ENCODE measurements around the gene GAL3ST3.
"Not testable (repeated sequence)": the region's sequence is repeated elsewhere in the genome, so short reads cannot be mapped to it uniquely, and the experiment has no call there.

Gene GAL3ST3

GRCh38 chr11:66082946-66083698 lies 34.2 kb upstream of the GAL3ST3 start:
- no peak overlapping the region for H3K4me3 ChIP-seq (ENCODE audit: low read length)
- DNase-seq (ENCODE audit: low read depth) = peak; percentile 22
- TF ChIP-seq, protein P1, sequence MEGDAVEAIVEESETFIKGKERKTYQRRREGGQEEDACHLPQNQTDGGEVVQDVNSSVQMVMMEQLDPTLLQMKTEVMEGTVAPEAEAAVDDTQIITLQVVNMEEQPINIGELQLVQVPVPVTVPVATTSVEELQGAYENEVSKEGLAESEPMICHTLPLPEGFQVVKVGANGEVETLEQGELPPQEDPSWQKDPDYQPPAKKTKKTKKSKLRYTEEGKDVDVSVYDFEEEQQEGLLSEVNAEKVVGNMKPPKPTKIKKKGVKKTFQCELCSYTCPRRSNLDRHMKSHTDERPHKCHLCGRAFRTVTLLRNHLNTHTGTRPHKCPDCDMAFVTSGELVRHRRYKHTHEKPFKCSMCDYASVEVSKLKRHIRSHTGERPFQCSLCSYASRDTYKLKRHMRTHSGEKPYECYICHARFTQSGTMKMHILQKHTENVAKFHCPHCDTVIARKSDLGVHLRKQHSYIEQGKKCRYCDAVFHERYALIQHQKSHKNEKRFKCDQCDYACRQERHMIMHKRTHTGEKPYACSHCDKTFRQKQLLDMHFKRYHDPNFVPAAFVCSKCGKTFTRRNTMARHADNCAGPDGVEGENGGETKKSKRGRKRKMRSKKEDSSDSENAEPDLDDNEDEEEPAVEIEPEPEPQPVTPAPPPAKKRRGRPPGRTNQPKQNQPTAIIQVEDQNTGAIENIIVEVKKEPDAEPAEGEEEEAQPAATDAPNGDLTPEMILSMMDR (IDR thresholded peaks at IDR 0.05; ENCODE audit: insufficient read depth, low read depth, low read length, missing control alignments) = no peak

- H3K4me3 ChIP-seq (ENCODE audit: low read length) = peak overlapping the region; percentile 14
- TF ChIP-seq, protein P1 (IDR thresholded peaks at IDR 0.05; ENCODE audit: insufficient read depth, low read depth, low read length, missing control alignments) = no peak
- DNase-seq (ENCODE audit: low read depth) = peak; percentile 95
Measured at GRCh38 chr11:66081505-66081904, 32.5 kb upstream of the GAL3ST3 start.

DNA sequence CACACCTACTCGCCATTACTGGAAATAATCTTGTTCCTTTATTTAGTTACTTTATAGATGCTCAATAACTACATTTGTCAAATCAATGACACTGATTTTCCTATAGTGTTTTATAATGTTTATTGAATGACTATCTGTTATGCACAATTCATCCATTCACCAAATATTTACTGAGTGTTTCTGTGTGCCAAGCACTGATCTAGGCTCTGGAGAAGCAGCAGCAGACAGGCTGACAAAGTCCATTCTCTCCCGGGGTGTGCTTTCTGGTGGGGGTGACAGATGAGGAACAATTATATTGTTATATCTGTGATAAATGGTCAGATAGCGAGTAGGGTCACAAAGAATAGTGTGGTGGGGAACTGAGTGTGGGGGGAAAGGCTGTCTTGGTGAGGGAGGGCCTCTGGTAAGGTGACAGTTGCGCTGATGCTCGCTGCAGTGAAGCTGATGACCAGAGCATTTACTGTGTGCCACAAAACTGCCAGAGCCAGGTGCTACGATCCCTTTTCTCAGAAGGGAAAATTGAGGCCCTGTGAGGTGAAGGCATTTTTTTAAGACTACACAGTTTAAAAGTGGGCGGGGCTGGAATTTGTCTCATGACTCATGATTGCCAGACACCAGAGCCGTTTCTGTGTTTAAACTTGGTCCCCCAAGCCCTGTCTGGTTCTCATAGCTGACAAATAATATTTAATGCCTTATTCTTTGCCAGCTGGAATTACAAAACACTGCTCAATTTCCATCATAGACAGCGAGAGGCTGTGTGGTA lies 31.3 kb upstream of the GAL3ST3 start:
- H3K4me3 ChIP-seq (ENCODE audit: low read length) = no peak overlapping the region
- peak; percentile 85 for DNase-seq (ENCODE audit: low read depth)

DNA sequence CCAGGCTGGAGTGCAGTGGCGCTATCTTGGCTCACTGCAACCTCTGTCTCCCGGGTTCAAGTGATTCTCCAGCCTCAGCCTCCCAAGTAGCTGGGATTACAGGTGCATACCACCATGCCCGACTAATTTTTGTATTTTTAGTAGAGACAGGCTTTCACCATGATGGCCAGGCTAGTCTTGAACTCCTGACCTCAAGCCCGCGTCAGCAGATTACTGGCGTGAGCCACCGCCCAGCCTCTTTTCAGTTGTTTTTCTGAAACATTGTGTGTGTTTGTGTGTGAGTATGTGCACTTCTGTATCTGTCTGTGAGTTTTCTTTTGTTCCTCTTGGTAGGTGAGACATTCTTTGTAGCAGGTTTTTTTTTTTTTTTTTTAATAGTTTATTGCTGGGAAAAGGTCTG lies 30.0 kb upstream of the GAL3ST3 start:
- H3K4me3 ChIP-seq (ENCODE audit: low read length); DNase-seq (ENCODE audit: low read depth): not testable (repeated sequence)

More for the DNA sequence above, 31.3 kb upstream of the GAL3ST3 start:
- TF ChIP-seq, protein P1 (IDR thresholded peaks at IDR 0.05; ENCODE audit: insufficient read depth, low read depth, low read length, missing control alignments) = no peak

- TF ChIP-seq, protein P1 (IDR thresholded peaks at IDR 0.05; ENCODE audit: insufficient read depth, low read depth, low read length, missing control alignments) = no peak
- DNase-seq (ENCODE audit: low read depth) = no peak
- no peak overlapping the region for H3K4me3 ChIP-seq (ENCODE audit: low read length)
Measured at GRCh38 chr11:66077927-66078326, 29.0 kb upstream of the GAL3ST3 start.

DNA sequence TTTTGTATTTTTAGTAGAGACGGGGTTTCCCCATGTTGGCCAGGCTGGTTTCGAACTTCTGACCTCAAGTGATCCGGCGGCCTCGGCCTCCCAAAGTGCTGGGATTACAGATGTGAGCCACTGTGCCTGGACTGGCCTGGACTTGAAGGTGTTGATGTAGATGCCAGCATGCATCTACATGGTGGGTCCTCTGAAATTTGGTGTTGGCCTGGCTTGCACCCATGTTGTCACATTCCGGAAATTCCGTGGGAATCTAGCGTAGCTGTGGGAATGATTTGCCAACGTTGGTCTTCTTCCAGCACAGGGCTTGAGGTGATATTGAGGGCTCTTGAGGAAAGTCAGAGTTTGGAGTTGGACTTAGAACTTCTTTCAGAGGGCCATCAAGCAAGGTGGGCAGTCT lies 27.6 kb upstream of the GAL3ST3 start:
- H3K4me3 ChIP-seq (ENCODE audit: low read length) = no peak overlapping the region
- TF ChIP-seq, protein P1 (IDR thresholded peaks at IDR 0.05; ENCODE audit: insufficient read depth, low read depth, low read length, missing control alignments) = no peak
- DNase-seq (ENCODE audit: low read depth) = no peak

DNA sequence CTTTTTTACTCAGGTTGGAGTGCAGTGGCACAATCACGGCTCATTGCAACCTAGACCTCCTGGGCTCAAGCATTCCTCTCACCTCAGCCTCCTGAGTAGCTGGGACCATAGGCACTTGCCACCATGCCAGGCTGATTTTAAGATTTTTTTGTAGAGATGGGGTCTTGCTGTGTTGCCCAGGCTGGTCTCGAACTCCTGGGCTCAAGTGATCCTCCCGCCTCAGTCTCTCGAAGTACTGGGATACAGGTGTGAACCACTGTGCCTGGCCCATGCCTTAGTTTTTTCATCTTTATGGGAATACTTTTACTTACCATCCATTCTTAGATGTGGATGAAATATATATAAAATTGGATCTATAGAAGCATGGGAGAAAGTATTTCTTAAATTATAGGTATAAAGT lies 26.3 kb upstream of the GAL3ST3 start:
- TF ChIP-seq, protein P1 (IDR thresholded peaks at IDR 0.05; ENCODE audit: insufficient read depth, low read depth, low read length, missing control alignments) = no peak

More for the DNA sequence above, 26.3 kb upstream of the GAL3ST3 start:
- no peak for DNase-seq (ENCODE audit: low read depth)
- no peak overlapping the region for H3K4me3 ChIP-seq (ENCODE audit: low read length)
